Measurements from ENCODE around the gene ACTG1. TPM values are rescaled to one million over a fixed set of nuclear protein-coding genes. Genes with fewer than 3 reads are reported as not detected.

Gene ACTG1
- total RNA-seq, result 1,000 to 10,000 TPM; 4,611 to 5,328 TPM

- Mint-ChIP-seq H3K36me3 (ENCODE audit: low read depth) (peaks cover 48% of the 10 kb centered on the region), H3K4me3 (peak within 1 kb of the TSS; percentile 86), H3K27ac (peak within 1 kb of the TSS; percentile 93), H3K27me3 (no peaks in the 10 kb centered on the region), H3K9me3 (no peaks in the 10 kb centered on the region), H3K4me1 (peaks cover 36% of the 10 kb centered on the region)
- CTCF ChIA-PET, result interaction anchor here (1.4 kb wide), 1 partner anchor 28 kb away, joined by 6 read pairs; no protein-coding TSS in a partner anchor
- POLR2A ChIA-PET, result interaction anchor here (0.6 to 0.7 kb wide), 2 partner anchors 26 to 28 kb away, joined by 3 to 4 read pairs; no protein-coding TSS in a partner anchor
- DNase-seq, result peak; percentile 92
Observed at GRCh38 chr17:81512562-81513371, at the start of gene ACTG1. Gene ACTG1 (minus strand): TSS chr17:81512799. CDS start chr17:81512354, 445 bp downstream.

GRCh38 chr17:81561494-81561885 lies 48.9 kb upstream of the ACTG1 start:
- CTCF ChIA-PET, result interaction anchor here (0.6 to 1.1 kb wide), 3 partner anchors 9 to 18 kb away, joined by 3 to 4 read pairs (median 3); partner anchors contain the start of gene FAAP100
- peaks cover 35% of the 10 kb centered on the region for H3K36me3 Mint-ChIP-seq (ENCODE audit: low read depth)
- POLR2A ChIA-PET, result interaction anchor here (0.6 kb wide), 1 partner anchor 10 kb away, joined by 5 read pairs; no protein-coding TSS in a partner anchor
- no peaks in the 10 kb centered on the region for H3K27me3 Mint-ChIP-seq
- no peak for DNase-seq
- H3K27ac Mint-ChIP-seq, result no peak overlapping the region
- H3K4me1 Mint-ChIP-seq, result peaks cover 8% of the 10 kb centered on the region
- H3K9me3 Mint-ChIP-seq, result no peaks in the 10 kb centered on the region
- no peak overlapping the region for H3K4me3 Mint-ChIP-seq

- Mint-ChIP-seq H3K27me3 (no peaks in the 10 kb centered on the region), H3K9me3 (no peaks in the 10 kb centered on the region), H3K27ac (no peak overlapping the region), H3K36me3 (ENCODE audit: low read depth) (peaks cover 20% of the 10 kb centered on the region), H3K4me1 (peaks cover 3% of the 10 kb centered on the region), H3K4me3 (no peak overlapping the region)
- DNase-seq, result no peak
- ChIA-PET POLR2A (no interaction called here), CTCF (interaction anchor here (0.8 to 1.3 kb wide), 2 partner anchors 27 to 56 kb away, joined by 3 read pairs; no protein-coding TSS in a partner anchor)
Observed at GRCh38 chr17:81558941-81559806, 46.6 kb upstream of the ACTG1 start.

GRCh38 chr17:81558115-81558468 lies 45.5 kb upstream of the ACTG1 start:
- H3K9me3 Mint-ChIP-seq, result no peaks in the 10 kb centered on the region
- CTCF ChIA-PET, result interaction anchor here (1.1 to 1.3 kb wide), 2 partner anchors 19 to 28 kb away, joined by 3 read pairs; no protein-coding TSS in a partner anchor
- peaks cover 20% of the 10 kb centered on the region for H3K36me3 Mint-ChIP-seq (ENCODE audit: low read depth)
- POLR2A ChIA-PET, result no interaction called here
- no peaks in the 10 kb centered on the region for H3K27me3 Mint-ChIP-seq
- no peak overlapping the region for H3K4me3 Mint-ChIP-seq
- H3K27ac Mint-ChIP-seq, result no peak overlapping the region
- peaks cover 14% of the 10 kb centered on the region for H3K4me1 Mint-ChIP-seq
- no peak for DNase-seq

GRCh38 chr17:81557276-81558114 lies 44.9 kb upstream of the ACTG1 start:
- peaks cover 17% of the 10 kb centered on the region for H3K36me3 Mint-ChIP-seq (ENCODE audit: low read depth)
- ChIA-PET CTCF (interaction anchor here (0.6 to 1.1 kb wide), 2 partner anchors 18 to 53 kb away, joined by 3 read pairs; no protein-coding TSS in a partner anchor), POLR2A (no interaction called here)
- H3K9me3 Mint-ChIP-seq, result no peaks in the 10 kb centered on the region
- peaks cover 16% of the 10 kb centered on the region for H3K4me1 Mint-ChIP-seq
- no peak overlapping the region for H3K4me3 Mint-ChIP-seq
- no peak overlapping the region for H3K27ac Mint-ChIP-seq
- DNase-seq, result no peak
- H3K27me3 Mint-ChIP-seq, result no peaks in the 10 kb centered on the region

- ChIA-PET POLR2A (no interaction called here), CTCF (interaction anchor here (0.6 to 1.1 kb wide), 2 partner anchors 18 to 54 kb away, joined by 3 read pairs; no protein-coding TSS in a partner anchor)
- Mint-ChIP-seq H3K4me1 (peaks cover 16% of the 10 kb centered on the region), H3K9me3 (no peaks in the 10 kb centered on the region), H3K27ac (no peak overlapping the region), H3K36me3 (ENCODE audit: low read depth) (peaks cover 15% of the 10 kb centered on the region), H3K4me3 (no peak overlapping the region), H3K27me3 (no peaks in the 10 kb centered on the region)
- DNase-seq, result no peak
Observed at GRCh38 chr17:81556863-81557262, 44.3 kb upstream of the ACTG1 start.

GRCh38 chr17:81556175-81556691 lies 43.6 kb upstream of the ACTG1 start:
- Mint-ChIP-seq H3K4me1 (peaks cover 19% of the 10 kb centered on the region), H3K27ac (no peak overlapping the region), H3K36me3 (ENCODE audit: low read depth) (peaks cover 15% of the 10 kb centered on the region), H3K4me3 (no peak overlapping the region), H3K9me3 (no peaks in the 10 kb centered on the region), H3K27me3 (no peaks in the 10 kb centered on the region)
- POLR2A ChIA-PET, result no interaction called here
- no peak for DNase-seq
- CTCF ChIA-PET, result no interaction called here

GRCh38 chr17:81553616-81554181 lies 41.1 kb upstream of the ACTG1 start:
- H3K4me3 Mint-ChIP-seq, result peak overlapping the region; percentile 87
- ChIA-PET POLR2A (no interaction called here), CTCF (no interaction called here)
- H3K9me3 Mint-ChIP-seq, result no peaks in the 10 kb centered on the region
- DNase-seq, result no peak
- peak overlapping the region; percentile 92 for H3K27ac Mint-ChIP-seq
- no peaks in the 10 kb centered on the region for H3K27me3 Mint-ChIP-seq
- peaks cover 18% of the 10 kb centered on the region for H3K36me3 Mint-ChIP-seq (ENCODE audit: low read depth)
- H3K4me1 Mint-ChIP-seq, result peaks cover 35% of the 10 kb centered on the region

GRCh38 chr17:81553018-81553615 lies 40.5 kb upstream of the ACTG1 start:
- CTCF ChIA-PET, result interaction anchor here (1.1 to 1.4 kb wide), 5 partner anchors 9 to 34 kb away, joined by 3 to 5 read pairs (median 4); no protein-coding TSS in a partner anchor

GRCh38 chr17:81552244-81553017 lies 39.8 kb upstream of the ACTG1 start, which contains the start of gene FAAP100:
Gene FAAP100 (minus strand): TSS chr17:81552353. CDS start chr17:81552330, 23 bp downstream.
- peaks cover 12% of the 10 kb centered on the region for H3K36me3 Mint-ChIP-seq (ENCODE audit: low read depth)
- DNase-seq, result peak; percentile 76
- peaks cover 35% of the 10 kb centered on the region for H3K4me1 Mint-ChIP-seq
- no peaks in the 10 kb centered on the region for H3K9me3 Mint-ChIP-seq
- ChIA-PET CTCF (interaction anchor here (1.1 to 1.4 kb wide), 5 partner anchors 9 to 34 kb away, joined by 3 to 5 read pairs (median 4); no protein-coding TSS in a partner anchor), POLR2A (no interaction called here)
- no peaks in the 10 kb centered on the region for H3K27me3 Mint-ChIP-seq
- peak within 1 kb of the TSS; percentile 87 for H3K4me3 Mint-ChIP-seq
- peak within 1 kb of the TSS; percentile 92 for H3K27ac Mint-ChIP-seq

More at GRCh38 chr17:81553018-81553615, 40.5 kb upstream of the ACTG1 start:
- Mint-ChIP-seq H3K27ac (peak overlapping the region; percentile 92), H3K4me3 (peak overlapping the region; percentile 87), H3K27me3 (no peaks in the 10 kb centered on the region), H3K36me3 (ENCODE audit: low read depth) (peaks cover 16% of the 10 kb centered on the region), H3K9me3 (no peaks in the 10 kb centered on the region), H3K4me1 (peaks cover 35% of the 10 kb centered on the region)
- POLR2A ChIA-PET, result no interaction called here
- peak; percentile 86 for DNase-seq

Data from activated CD4-positive, alpha-beta T cell treated with anti-CD3 and anti-CD28 coated beads, Interleukin-2, amount 10 ng/mL, durations not matched to agents 7 days and 5 days (primary cell).